HCT116 (cell line): Measurements from ENCODE around the gene RNF227. TPM values are rescaled to one million over a fixed set of nuclear protein-coding genes. Genes with fewer than 3 reads are reported as not detected.

Experiments used
- ATAC-seq: fragments of 200-7000 bp; cut with Tn5 transposase; 2 replicates; pipeline ENCODE4 v1.9.1; 2020; ENCODE audit warnings: mild to moderate bottlenecking, moderate library complexity
- BruUV-seq: library from RNA; stranded (reverse); fragments of 400-500 nt; replicated peaks from 2 replicates; lab custom pipeline; 2021; lab: Mats Ljungman, UMichigan
- CTCF ChIA-PET: fragments of 300-600 bp; sonication (Branson Sonifier 250); formaldehyde crosslinking; loops from one replicate; lab custom pipeline; 2021; ENCODE audit warnings: antibody characterized with exemption; lab: Charles Lee
- POLR2A ChIA-PET: fragments of 300-600, 350-600 bp; sonication (Branson Sonifier 250); formaldehyde crosslinking; loops from one replicate; lab custom pipeline; 2021; ENCODE audit warnings: antibody characterized with exemption; lab: Charles Lee
- RAD21 ChIA-PET, 2 experiments: fragments of 300-600 bp; sonication (Branson Sonifier 250); formaldehyde crosslinking; loops; one replicate each; lab custom pipeline; 2023; ENCODE audit warnings: low total read pairs in 2 of 2; ENCODE audit not compliant: uncharacterized antibody in 2 of 2, unreplicated experiment in 2 of 2, low non-redundant PET in 1 of 2; lab: Charles Lee
- DNase-seq: peaks from one replicate; pipeline ENCODE4 v3.0.0-alpha.2; 2010; ENCODE audit warnings: low read depth, low spot score
- H2AFZ ChIP-seq: fragments of 200-600 bp; shearing (Covaris generic), sonication (generic); 2 replicates; pipeline ENCODE4 v1.6.1; 2017; ENCODE audit warnings: low read depth, mixed run types, mixed read lengths, antibody characterized with exemption, low read length; ENCODE audit not compliant: poor library complexity, severe bottlenecking
- H3K27ac ChIP-seq: 2 replicates; pipeline ENCODE4 v1.5.1; 2012; ENCODE audit warnings: low read depth, low read length
- H3K27me3 ChIP-seq: fragments of 200-600 bp; sonication (generic); 2 replicates; pipeline ENCODE4 v1.6.1; 2016; ENCODE audit warnings: mixed run types, low read length, mixed read lengths; ENCODE audit not compliant: insufficient read depth
- H3K36me3 ChIP-seq, 2 experiments: fragments of 200-500 bp in 1 of 2; fragments of 200-600 bp in 1 of 2; sonication (Bioruptor generic) in 1 of 2; sonication (generic) in 1 of 2; 2 replicates each; pipeline versions ENCODE4 v1.5.1 to v1.6.1; 2014 to 2016; ENCODE audit warnings: low read length in 2 of 2, inconsistent platforms in 1 of 2, mixed read lengths in 1 of 2, mixed run types in 1 of 2; ENCODE audit not compliant: insufficient read depth in 2 of 2, control insufficient read depth in 1 of 2
- H3K4me1 ChIP-seq, 2 experiments: fragments of 200-600 bp in 1 of 2; sonication (generic) in 1 of 2; 2 replicates each; pipeline versions ENCODE4 v1.5.1 to v1.6.1; 2012 to 2017; ENCODE audit warnings: low read length in 2 of 2, inconsistent platforms in 1 of 2, mild to moderate bottlenecking in 1 of 2, mixed read lengths in 1 of 2, mixed run types in 1 of 2, moderate library complexity in 1 of 2; ENCODE audit not compliant: insufficient read depth in 2 of 2, control insufficient read depth in 1 of 2
- H3K4me2 ChIP-seq: fragments of 200-600 bp; sonication (generic); 2 replicates; pipeline ENCODE4 v1.6.1; 2017; ENCODE audit warnings: mixed run types, low read length, mixed read lengths
- H3K4me3 ChIP-seq, 2 experiments: fragments of 200-600 bp in 1 of 2; sonication (generic) in 1 of 2; replicated peaks in 1 of 2; 2 replicates each; pipeline ENCODE4 v1.5.1; 2011 to 2016; ENCODE audit warnings: low read length in 2 of 2, control low read depth in 1 of 2, low read depth in 1 of 2, mild to moderate bottlenecking in 1 of 2, mixed read lengths in 1 of 2, mixed run types in 1 of 2
- H3K79me2 ChIP-seq: fragments of 200-600 bp; sonication (generic); 2 replicates; pipeline ENCODE4 v1.6.1; 2017; ENCODE audit warnings: mild to moderate bottlenecking, mixed run types, low read length, moderate library complexity, mixed read lengths; ENCODE audit not compliant: insufficient read depth
- H3K9ac ChIP-seq: fragments of 200-600 bp; sonication (generic); 2 replicates; pipeline ENCODE4 v1.6.1; 2016; ENCODE audit warnings: low read length, mixed read lengths
- H3K9me2 ChIP-seq: fragments of 200-600 bp; sonication (generic), shearing (Covaris generic); 2 replicates; pipeline ENCODE4 v1.6.1; 2017; ENCODE audit warnings: mixed run types, mild to moderate bottlenecking, moderate library complexity; ENCODE audit not compliant: insufficient read depth
- H3K9me3 ChIP-seq, 2 experiments: fragments of 200-500 bp in 1 of 2; fragments of 200-600 bp in 1 of 2; sonication (Bioruptor generic) in 1 of 2; sonication (generic) in 1 of 2; 2 replicates each; pipeline ENCODE4 v1.6.1; 2014 to 2017; ENCODE audit warnings: low read length in 2 of 2, mixed read lengths in 2 of 2, inconsistent platforms in 1 of 2, low read depth in 1 of 2, mild to moderate bottlenecking in 1 of 2, mixed run types in 1 of 2, moderate library complexity in 1 of 2; ENCODE audit not compliant: control insufficient read depth in 1 of 2, insufficient read depth in 1 of 2
- H4K20me1 ChIP-seq: fragments of 200-600 bp; sonication (generic), shearing (Covaris generic); 2 replicates; pipeline ENCODE4 v1.6.1; 2017; ENCODE audit warnings: mixed run types, mild to moderate bottlenecking, moderate library complexity; ENCODE audit not compliant: insufficient read depth
- CBX3 ChIP-seq: IDR thresholded peaks from 2 replicates; pipeline ENCODE4 v1.6.1; 2012; ENCODE audit warnings: low read depth
- CEBPB ChIP-seq: IDR thresholded peaks from 2 replicates; pipeline ENCODE4 v1.6.1; 2012; ENCODE audit warnings: low read depth
- CTCF ChIP-seq, 3 experiments: fragments of 200-600 bp in 1 of 3; sonication (generic) in 1 of 3; IDR thresholded peaks in 2 of 3; conservative IDR thresholded peaks in 1 of 3; 2 replicates each; pipeline ENCODE4 v1.5.1; 2012 to 2017; ENCODE audit warnings: low read depth in 2 of 3, low read length in 2 of 3, antibody characterized with exemption in 1 of 3, borderline replicate concordance in 1 of 3, control low read depth in 1 of 3, mild to moderate bottlenecking in 1 of 3, mixed read lengths in 1 of 3, mixed run types in 1 of 3, moderate library complexity in 1 of 3; ENCODE audit not compliant: insufficient read depth in 1 of 3
- EZH2 ChIP-seq: fragments of 200-600 bp; sonication (generic); IDR thresholded peaks from 2 replicates; pipeline ENCODE4 v1.6.1; 2017; ENCODE audit warnings: antibody characterized with exemption, mixed run types
- JUND ChIP-seq: IDR thresholded peaks from 2 replicates; pipeline ENCODE4 v1.6.1; 2012
- POLR2A ChIP-seq: IDR thresholded peaks from 2 replicates; pipeline ENCODE4 v1.7.0; 2011; ENCODE audit warnings: borderline replicate concordance; ENCODE audit not compliant: insufficient read depth, insufficient read length; ENCODE audit errors: extremely low read depth
- POLR2AphosphoS5 ChIP-seq: IDR thresholded peaks from 2 replicates; pipeline ENCODE4 v1.6.1; 2011; ENCODE audit warnings: mild to moderate bottlenecking, low read depth, low read length, moderate library complexity
- SRF ChIP-seq: IDR thresholded peaks from 2 replicates; pipeline ENCODE4 v1.6.1; 2012; ENCODE audit warnings: low read depth
- ZFX ChIP-seq: fragments of 450-650 bp; IDR thresholded peaks from 2 replicates; pipeline ENCODE4 v1.6.1; 2017
- intact Hi-C: fragments of 100-400 bp; cut with micrococcal nuclease; formaldehyde crosslinking; loops from 2 replicates; pipeline ENCODE4 v1.10.0; 2022
- total RNA-seq: library from RNA; stranded (reverse); gene quantifications from one replicate; pipeline ENCODE4 v1.2.1, GENCODE V29; 2021; ENCODE audit not compliant: unreplicated experiment

Gene RNF227
- total RNA-seq, 1 experiment from 2014 or later: 0.74 TPM

- Histone ChIP-seq H3K4me2 (peak within 1 kb of the TSS; percentile 99), H4K20me1 (no peaks in the 10 kb centered on the region), H3K9me2 (no peaks in the 10 kb centered on the region), H3K9me3 (no peaks in the 10 kb centered on the region), H3K27me3 (no peaks in the 10 kb centered on the region), H3K36me3 (peaks cover 9 to 15% of the 10 kb centered on the region in 2 experiments; a peak in 3 of 4 replicates), H3K79me2 (peaks cover 33% of the 10 kb centered on the region), H2AFZ (no peak within 1 kb of the TSS), H3K4me1 (peaks cover 38 to 53% of the 10 kb centered on the region in 2 experiments), H3K27ac (peak within 1 kb of the TSS; percentile 97), H3K9ac (peak within 1 kb of the TSS; percentile 77), H3K4me3 (peak within 1 kb of the TSS; percentile 56 to 82)
- ChIA-PET POLR2A (no interaction called here), RAD21 (no interaction called here), CTCF (interaction anchor here (1.0 kb wide), 1 partner anchor 102 kb away, joined by 4 read pairs; no protein-coding TSS in a partner anchor)
- intact Hi-C loops: no loop called here
- TF ChIP-seq SRF: no peak
- no peak for TF ChIP-seq CBX3
- TF ChIP-seq JUND: no peak
- no peak for TF ChIP-seq CEBPB
- no peak for TF ChIP-seq EZH2
- no peak for TF ChIP-seq ZFX
- no peak for TF ChIP-seq POLR2AphosphoS5
- DNase-seq (no peak), ATAC-seq (peak; percentile 15)
- BruUV-seq: no TSS peak
These were observed 27.7 kb downstream of the RNF227 start, which contains the start of gene CHD3 for GRCh38 chr17:7888184-7888920. Gene CHD3, plus strand, starts transcription at chr17:7888789. Its CDS starts 212 bp downstream, at chr17:7889001.

- H2AFZ ChIP-seq: no peak overlapping the region
- H3K4me1 ChIP-seq: peaks cover 39 to 53% of the 10 kb centered on the region in 2 experiments
- H3K27ac ChIP-seq: peak overlapping the region; percentile 97
- H3K4me2 ChIP-seq: peak overlapping the region; percentile 99
- ATAC-seq (peak; percentile 85), DNase-seq (peak; percentile 84)
- ChIA-PET RAD21 (no interaction called here), POLR2A (no interaction called here), CTCF (no interaction called here)
- H3K9me2 ChIP-seq: no peaks in the 10 kb centered on the region
- peak overlapping the region; percentile 86 for H3K9ac ChIP-seq
- intact Hi-C loops: loop anchor here (1.0 to 2.0 kb wide), 2 partner anchors 30 to 53 kb away; partner anchors contain the start of genes KDM6B and NAA38
- no peaks in the 10 kb centered on the region for H3K9me3 ChIP-seq
- no peaks in the 10 kb centered on the region for H4K20me1 ChIP-seq
- H3K4me3 ChIP-seq: peak overlapping the region; percentile 56 to 82
- BruUV-seq: TSS peak; percentile 70
- TF ChIP-seq POLR2AphosphoS5 (peak; percentile 86), POLR2A (peak; percentile 59), CTCF (IDR thresholded peaks at IDR 0.05 in 2 of 3, conservative IDR thresholded peaks at IDR 0.05 in 1 of 3; ENCODE audit: borderline replicate concordance in 1 of 3, insufficient read depth in 1 of 3, low read depth in 2 of 3, low read length in 2 of 3) (no peak), ZFX (peak; percentile 37; the same call in 1 of the 2 replicates)
- H3K27me3 ChIP-seq: no peaks in the 10 kb centered on the region
- H3K36me3 ChIP-seq: peaks cover 7 to 15% of the 10 kb centered on the region in 2 experiments; a peak in 2 of 4 replicates
- peaks cover 33% of the 10 kb centered on the region for H3K79me2 ChIP-seq
These were observed 28.5 kb downstream of the RNF227 start for GRCh38 chr17:7887482-7888183.
